Stimulated activated CD4-positive, alpha-beta T cell treated with anti-CD3 and anti-CD28 coated beads, TNF-alpha, amount 100 ng/mL, for 1 hour (primary cell): Measurements from ENCODE around the gene MMP10.

Source experiments
- DNase-seq, 3 donors: peaks; one replicate each; pipeline ENCODE4 v3.0.0-alpha.2; 2020; ENCODE audit warnings: low read depth in 3 of 3, low spot score in 1 of 3

MMP10 gene

GRCh38 chr11:102780491-102780918, at the start of gene MMP10:
TSS of gene MMP10 (minus strand) at chr11:102780628. CDS start at chr11:102780591, 37 bp downstream.
- no peak for DNase-seq

- DNase-seq = no peak
These were observed 49.0 kb upstream of the MMP10 start for GRCh38 chr11:102829316-102830000.

DNA sequence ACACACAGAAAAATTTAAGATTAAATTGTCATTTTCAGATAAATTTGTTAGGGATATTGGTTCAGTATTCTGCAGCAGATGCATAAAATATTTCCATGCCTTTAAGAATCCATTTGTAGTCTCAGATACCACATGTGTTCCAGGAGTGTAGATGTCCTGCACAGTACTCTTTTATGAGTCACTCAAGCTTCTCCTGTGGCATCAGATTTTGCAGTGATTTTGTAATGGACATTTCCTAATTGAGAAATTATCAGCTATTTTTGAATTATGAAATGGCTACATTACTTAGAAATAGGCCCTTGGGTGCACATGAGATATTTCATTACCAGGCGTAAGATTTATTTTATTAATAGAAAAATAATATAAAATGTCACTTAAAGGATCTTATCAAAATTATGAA, 44.1 kb upstream of the MMP10 start:
- no peak for DNase-seq

DNA sequence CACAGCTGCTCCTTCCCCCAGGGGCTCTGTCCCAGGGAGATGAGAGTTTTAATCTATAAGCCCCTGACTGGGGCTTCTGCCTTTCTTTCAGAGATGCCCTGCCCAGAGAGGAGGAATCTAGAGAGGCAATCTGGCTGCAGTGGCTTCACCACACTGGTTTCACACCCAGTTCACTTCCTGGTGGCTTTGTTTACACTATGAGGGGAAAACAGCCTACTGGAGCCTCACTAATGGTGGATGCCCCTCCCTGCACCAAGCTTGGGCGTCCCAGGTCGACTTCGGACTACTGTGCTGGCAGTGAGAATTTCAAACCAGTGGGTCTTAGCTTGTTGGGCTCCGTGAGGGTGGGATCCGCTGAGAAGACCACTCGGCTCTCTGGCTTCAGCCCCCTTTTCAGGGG, 39.1 kb upstream of the MMP10 start:
- DNase-seq = no peak

DNA sequence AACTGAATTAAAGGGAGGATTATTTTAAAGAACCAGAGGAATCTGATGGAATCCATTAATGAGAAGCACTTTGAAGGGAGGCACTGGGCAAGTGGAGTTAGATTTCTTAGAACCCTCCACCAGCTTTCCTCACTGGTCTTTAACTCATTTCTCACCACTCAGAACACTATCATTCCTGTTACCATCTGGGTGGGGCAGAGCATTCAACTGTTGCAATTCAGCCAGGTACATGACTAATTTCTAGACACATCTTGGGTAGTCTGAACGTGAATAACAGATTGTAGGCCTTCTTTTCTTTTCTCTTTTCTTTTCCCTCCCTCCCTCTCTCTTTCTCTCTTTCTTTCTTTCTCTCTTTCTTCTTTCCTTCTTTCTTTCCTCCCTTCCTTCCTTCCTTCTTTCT, 33.1 kb upstream of the MMP10 start:
- DNase-seq = no peak

DNA sequence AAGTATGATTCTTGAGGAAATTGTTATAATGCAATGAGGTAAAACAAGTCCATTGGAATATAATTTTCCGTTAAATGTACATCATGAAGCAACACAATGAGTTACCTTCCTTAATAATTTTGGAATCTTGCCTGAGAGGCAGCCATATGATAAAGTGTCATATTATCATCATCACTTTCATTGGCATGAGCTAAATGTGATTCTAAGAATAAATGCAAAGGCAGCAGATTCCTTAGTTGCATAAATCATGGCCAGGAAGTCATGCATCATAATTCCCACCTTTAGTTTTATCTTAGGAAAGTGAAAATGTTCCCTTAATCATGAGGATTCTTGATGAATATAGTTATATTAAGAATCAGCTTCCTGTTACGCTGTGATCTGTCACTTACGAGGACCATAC, 31.8 kb upstream of the MMP10 start:
- DNase-seq = no peak

GRCh38 chr11:102810950-102811660, 30.7 kb upstream of the MMP10 start:
- DNase-seq = no peak

DNA sequence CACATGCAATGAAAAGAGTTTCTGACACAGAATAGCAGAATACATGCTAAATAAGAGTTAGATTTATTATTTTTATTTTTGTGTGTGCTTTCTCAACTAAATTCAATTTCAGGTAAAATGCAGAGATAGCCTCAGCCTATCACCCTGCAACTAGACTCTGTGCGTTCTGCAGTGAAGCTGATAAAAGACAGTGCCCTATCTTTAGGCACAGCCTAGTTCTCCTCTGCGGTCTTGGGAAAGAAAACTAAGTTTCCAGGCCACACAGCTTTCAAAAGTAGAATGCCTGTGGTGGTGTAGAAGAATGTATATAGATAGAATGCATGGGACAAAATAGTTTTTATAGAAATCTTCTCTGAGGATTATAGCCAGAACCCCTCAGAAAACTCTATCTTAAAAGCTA, 29.5 kb upstream of the MMP10 start:
- no peak for DNase-seq

- DNase-seq = no peak
These were observed 27.5 kb upstream of the MMP10 start for GRCh38 chr11:102807921-102808320.

DNA sequence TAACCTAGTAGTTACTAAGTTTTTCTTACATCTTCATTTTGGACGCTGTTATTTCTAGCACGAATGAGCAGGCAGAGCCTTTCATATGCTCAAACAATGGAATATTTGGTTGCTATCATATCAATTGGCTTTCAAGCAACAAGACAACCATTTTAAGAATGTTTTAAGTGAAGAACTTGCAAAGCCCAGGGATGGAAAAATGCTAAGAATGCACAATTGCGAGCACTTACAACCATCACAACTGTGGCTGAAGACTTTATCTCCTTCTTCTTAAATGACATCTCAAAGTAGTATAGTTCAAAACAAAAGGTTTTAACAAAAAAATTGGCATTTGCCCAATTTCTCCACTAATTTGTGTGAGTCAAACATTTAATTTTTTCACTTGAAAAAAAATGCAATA, 25.9 kb upstream of the MMP10 start:
- DNase-seq = no peak

DNA sequence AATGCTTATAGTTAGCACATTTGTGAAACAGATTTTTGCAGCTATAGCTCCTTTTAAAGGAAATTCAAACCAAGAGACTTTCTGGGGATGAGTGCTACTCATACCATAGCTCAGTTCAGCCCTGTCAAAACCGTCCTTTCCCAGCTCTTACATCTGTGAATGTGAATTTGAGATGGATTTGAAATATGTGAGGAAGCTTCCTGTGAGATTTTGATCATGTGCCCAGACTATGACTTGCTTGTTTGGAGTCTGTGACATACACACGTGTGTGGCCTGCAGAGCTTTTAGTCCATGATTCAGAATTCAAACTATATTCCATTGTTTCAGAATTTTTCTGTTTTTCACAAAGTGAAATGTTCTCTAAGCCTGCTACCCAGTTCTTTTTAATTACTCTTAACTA, 21.9 kb upstream of the MMP10 start:
- no peak for DNase-seq

- no peak for DNase-seq
These were observed 20.3 kb upstream of the MMP10 start for GRCh38 chr11:102800767-102801166.

DNA sequence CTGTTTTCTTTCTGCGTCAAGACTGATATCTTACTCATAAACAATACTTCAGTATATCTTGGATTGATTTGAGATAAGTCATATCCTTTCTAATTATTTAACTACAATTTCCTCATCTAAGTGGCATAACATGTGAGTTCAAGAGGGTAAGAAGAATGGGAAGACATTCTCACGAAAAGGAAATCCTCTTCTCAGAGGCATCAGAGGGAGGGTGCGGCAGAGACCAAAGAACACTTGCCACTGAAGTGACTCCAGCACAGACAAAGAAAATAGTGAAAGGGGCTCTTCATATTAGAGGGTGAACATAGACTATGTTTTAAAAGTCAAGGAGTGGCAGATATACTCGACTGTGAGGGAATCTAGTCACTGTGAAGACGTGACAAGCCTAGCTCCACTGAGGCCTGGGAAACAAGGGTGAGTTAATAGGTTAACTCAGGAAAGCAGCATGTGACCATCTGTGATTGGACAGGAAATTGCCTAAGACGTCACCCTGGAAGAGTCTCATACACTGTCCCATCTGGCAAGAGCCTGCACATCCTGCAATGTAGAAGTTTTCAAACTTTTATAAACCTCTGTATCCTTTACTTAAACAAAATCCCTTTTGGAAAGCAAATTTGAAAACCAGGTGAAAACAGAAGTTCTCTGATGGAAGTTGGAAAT, 19.4 kb upstream of the MMP10 start:
- no peak for DNase-seq

DNA sequence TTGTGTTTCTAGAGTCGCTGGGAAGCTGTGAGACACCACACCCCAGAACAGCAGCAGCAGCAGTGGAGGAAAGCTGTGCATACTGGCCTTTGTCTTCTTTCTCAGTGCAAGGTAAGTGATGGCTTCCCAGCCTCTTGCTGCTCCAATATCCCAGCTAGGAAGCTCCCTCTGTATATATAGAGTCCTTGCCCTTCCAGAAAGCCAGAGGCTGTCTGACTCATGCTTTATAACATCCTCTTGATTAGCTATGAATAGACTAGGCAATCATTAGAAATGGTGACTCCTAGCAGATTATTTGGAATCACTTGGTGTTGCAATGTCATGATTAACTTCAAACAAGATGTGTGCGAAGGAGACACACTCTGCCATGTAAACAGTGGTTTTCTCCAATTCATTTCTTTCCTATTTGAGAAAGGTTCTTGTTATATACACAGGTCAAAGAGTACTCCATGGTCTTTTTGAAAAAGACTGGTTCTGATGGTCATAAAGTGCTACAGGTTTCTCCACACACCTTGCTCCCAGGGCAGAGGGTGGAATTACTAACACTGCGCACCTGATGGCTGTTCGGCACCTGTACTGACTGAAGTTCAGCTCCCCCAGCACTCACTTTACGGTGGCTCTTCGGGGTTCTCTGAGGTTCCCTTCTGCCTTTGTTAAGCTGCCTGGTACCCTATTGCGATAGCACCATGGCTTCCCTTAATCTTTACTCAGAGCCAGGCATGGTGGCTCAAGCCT, 17.8 kb upstream of the MMP10 start, which contains the start of gene MMP1:
Gene MMP1 (minus strand): TSS at position 149 of the 735 bp plus-strand sequence. CDS start 68 bp downstream, at position 81.
- no peak for DNase-seq

GRCh38 chr11:102794382-102794781, 14.0 kb upstream of the MMP10 start:
- no peak for DNase-seq

DNA sequence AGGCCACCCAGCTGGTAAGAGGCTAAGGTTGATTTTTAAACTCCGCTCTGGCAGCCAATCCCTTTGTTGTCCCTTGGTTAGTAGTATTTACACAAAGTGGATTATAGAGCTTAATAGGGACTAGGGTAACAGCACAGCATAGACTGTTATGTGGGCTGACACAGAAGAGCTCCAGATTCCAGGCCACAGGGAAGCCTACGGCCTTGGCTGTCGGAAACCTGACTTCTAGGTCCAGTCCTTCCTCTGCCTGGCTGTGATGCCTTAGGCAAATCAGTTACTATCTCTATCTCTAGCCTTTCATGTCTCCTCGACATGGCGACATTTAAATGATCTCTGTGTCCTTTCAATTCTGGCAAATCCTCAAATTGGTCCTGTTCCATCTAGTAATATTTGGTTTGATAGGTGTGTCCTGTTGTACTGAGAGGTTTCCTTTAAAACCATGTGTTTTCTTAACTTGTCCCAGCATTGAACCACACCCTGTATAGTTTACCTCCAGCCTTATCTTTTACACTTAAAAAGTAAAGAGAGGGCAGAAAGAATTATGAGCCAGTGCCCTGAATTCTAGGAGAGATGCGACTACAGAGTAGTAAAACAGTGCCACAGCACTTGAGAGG, 13.4 kb upstream of the MMP10 start:
- no peak for DNase-seq

DNA sequence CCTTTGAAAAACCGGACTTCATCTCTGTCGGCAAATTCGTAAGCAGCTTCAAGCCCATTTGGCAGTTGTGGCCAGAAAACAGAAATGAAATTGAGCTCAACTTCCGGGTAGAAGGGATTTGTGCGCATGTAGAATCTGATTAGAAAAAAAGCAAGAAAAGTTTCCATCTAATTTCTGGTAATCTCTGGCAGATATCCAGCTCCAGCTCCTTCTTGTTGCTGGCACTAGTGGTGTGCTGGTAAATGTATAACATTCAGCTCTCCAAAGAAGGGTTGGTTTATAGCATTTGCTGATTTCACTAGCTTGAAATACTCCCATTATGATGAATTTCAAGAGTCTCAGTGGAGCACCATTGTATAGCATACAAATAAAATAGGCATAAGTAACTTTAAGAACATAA, 12.2 kb upstream of the MMP10 start:
- DNase-seq = no peak

DNA sequence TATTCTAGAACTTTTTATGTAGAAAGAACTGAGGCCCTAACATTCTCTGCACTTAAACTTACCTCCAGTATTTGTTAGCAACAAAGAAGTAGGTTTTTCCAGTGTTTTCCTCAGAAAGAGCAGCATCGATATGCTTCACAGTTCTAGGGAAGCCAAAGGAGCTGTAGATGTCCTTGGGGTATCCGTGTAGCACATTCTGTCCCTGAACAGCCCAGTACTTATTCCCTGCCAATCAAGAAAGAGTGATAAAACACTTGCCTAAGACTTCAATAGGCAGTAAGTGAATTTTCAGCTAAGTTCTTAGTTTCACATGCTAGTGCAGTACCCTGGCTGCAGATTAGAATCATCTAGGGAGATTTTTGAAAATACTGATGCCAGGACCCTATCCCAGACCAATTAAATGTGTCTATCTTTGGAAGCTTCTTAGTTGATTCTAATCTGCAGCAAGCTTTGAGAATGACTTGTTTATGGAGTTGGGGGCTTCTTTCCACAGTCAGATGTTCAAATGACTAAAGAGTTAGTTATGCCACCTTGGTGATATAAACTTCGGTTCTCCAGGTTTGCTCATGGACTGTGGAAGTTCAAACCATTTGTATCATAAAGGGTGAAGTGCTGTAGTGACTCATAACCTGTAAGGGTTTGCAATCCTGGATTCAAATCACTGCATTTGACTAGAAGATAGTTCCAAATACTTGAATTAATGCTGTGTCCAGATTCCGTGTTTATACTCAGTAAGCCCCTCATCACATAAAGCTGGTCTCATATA, 11.0 kb upstream of the MMP10 start:
- DNase-seq = no peak

DNA sequence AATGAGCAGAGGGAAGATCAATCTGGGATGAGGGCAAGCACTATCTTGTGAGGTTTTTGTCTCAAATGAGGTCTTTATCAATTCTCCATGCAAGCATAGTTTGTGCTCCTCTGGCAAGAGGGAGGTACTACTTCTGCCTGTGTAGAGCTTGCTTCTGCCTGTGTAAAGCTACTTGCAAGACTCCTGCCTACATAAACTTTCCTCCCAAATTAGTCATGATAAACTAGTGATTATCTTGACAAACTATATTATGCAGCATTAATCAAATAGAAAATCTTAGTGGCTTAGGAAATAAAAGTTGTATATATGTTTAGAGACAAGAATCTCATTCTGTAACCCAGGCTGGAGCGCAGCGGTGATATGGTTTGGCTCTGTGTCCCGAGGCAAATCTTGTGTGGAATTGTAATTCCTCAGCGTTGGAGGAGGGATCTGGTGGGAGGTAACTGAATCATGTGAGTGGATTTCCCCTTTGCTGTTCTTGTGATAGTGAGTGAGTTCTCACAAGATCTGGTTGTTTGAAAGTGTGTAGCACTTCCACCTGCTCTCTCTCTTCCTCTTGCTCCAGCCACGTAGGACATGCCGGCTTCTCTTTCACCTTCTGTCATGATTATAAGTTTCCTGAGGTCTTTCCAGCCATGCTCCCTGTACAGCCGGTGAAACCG, 8.0 kb upstream of the MMP10 start:
- no peak for DNase-seq

DNA sequence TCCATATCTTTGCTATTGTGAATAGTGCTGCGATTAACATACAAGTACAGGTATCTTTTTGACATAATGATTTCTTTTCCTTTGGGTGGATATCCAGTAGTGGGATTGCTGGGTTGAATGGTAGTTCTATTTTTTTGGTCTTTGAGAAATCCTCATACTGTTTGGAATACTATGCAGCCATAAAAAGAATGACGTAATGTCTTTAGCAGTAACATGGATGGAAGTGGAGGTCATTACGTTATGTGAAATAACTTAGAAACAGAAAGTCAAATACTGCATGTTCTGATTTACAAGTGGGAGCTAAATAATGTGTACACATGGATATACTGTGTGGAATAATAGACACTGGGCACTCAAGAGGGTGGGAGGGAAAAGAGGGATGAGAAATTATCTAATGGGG, 4.0 kb upstream of the MMP10 start:
- DNase-seq = no peak
